NCI-H1436 treated with DMSO at 0.1 percent for 48 hours (cell line): Measurements from ENCODE around the gene OR52K1.
"Not testable (repeated sequence)": the region's sequence is repeated elsewhere in the genome, so short reads cannot be mapped to it uniquely, and the experiment has no call there.

ENCODE experiments used
- DNase-seq: peaks from one replicate; lab custom pipeline; 2025; lab: John Stamatoyannopoulos, UW

The OR52K1 gene

GRCh38 chr11:4491878-4492606 is 9.6 kb downstream of the OR52K1 start:
- DNase-seq, result no peak

DNA sequence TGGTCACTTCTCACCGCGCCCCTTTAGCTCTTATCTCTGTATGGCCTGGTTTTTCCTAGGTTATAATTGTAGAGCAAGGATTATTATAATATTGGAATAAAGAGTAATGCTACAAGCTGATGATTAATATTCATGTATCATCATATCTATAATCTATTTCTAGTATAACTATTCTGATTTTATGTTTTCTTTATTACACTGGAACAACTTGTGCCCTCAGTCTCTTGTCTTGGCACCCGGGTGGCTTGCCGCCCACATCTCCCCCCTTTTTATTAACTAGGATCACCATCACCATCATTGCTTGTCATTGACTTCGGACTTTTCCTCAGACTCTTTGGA is 11.0 kb downstream of the OR52K1 start:
- DNase-seq, result no peak

DNA sequence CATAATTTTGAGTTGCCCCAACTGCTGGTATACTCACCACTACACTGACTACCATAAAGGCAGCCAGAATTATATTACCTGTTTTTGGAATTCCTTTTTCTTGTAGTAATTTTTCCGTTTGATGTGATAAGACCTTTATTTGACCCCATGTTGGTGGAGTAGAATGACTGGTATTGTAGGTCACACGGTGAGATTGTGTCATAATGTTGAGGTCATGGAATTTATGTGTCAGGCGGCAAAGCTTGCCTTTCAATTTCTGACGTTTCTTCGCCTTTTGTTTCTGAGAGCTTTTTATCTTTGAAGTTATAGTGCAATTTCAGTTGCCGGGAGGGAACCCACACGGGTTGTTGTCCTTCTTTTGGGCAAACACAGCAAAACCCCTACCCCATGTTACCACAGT is 13.0 kb downstream of the OR52K1 start:
- no peak for DNase-seq

DNA sequence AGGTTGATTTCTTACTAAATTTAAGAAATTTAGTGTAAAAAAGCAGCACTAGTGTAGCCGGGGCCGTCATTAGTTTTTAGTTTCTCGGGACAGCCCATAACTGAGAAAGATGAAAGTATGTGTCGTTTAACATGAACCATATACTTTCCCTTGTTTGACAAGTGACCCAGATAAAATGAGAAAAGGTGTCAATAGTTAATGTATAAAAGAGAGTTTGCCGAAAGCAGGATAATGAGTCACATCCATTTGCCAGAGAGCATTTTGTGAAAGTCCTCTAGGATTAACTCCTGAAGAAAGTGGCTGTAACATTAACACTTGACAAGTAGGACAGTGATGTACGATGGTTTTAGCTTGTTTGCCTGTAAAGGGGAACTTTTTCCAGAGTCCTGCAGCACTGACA is 13.5 kb downstream of the OR52K1 start:
- no peak for DNase-seq

GRCh38 chr11:4496557-4497248 is 14.3 kb downstream of the OR52K1 start:
- no peak for DNase-seq

GRCh38 chr11:4508886-4509285 is 26.4 kb downstream of the OR52K1 start:
- no peak for DNase-seq

- no peak for DNase-seq
Observed at GRCh38 chr11:4511282-4512245, 29.1 kb downstream of the OR52K1 start.

DNA sequence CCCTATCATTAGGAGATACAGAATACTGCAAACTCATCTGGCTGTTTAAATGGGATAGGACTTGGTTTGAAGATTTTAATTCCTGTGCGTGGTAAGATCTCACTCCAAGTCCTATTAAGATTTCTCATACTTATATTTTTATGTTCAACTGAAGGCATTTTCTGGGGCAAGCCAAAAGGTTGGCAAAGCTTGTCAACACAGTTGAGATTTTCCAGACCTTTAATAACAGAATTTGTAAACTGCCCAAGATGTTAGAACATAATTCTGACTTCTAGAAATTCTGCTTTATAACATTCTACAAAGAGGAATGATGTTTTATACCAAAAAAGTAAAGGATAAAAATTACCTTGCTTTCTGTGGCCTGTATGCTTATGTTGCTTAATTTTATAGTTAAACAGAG is 31.8 kb downstream of the OR52K1 start:
- no peak for DNase-seq

GRCh38 chr11:4522339-4522738 is 39.9 kb downstream of the OR52K1 start:
- no peak for DNase-seq

DNA sequence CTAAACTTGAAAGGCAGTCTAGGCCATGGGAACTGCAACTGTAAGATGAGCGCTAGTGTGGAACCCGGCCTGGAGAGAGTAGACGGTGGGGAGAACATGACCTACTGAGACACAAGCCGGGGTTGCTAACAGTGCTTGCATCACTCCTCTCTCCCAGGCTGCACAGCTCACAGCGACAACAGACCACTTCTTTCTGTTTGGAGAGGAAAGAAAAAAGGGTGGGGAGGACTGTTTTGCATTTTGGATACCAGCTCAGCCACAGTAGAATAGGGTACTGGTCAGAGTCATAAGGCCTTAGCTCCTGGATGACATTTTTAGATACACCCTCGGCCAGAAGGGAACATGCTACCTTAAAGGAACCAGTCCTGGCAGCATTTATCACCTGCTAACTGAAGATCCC is 40.3 kb downstream of the OR52K1 start:
- no peak for DNase-seq

- no peak for DNase-seq
Observed at GRCh38 chr11:4523666-4524065, 41.2 kb downstream of the OR52K1 start.

- DNase-seq, result no peak
Observed at GRCh38 chr11:4527926-4528325, 45.5 kb downstream of the OR52K1 start.

- not testable (repeated sequence) for DNase-seq
Observed at GRCh38 chr11:4531686-4532085, 49.2 kb downstream of the OR52K1 start.

GRCh38 chr11:4539603-4540219 is 57.3 kb downstream of the OR52K1 start:
- DNase-seq, result no peak

GRCh38 chr11:4541071-4541470 is 58.6 kb downstream of the OR52K1 start:
- DNase-seq, result no peak
